GM19099 (cell line): ENCODE results near the gene RO60.

ENCODE experiments used
- POLR2A ChIP-seq: IDR thresholded peaks from 3 replicates; pipeline ENCODE4 v1.6.1; 2011; ENCODE audit warnings: low read depth; ENCODE audit not compliant: insufficient read length; ENCODE audit errors: extremely low read depth

Gene RO60

GRCh38 chr1:193054169-193054675 is 5.2 kb upstream of the RO60 start:
- TF ChIP-seq POLR2A, result no peak

DNA sequence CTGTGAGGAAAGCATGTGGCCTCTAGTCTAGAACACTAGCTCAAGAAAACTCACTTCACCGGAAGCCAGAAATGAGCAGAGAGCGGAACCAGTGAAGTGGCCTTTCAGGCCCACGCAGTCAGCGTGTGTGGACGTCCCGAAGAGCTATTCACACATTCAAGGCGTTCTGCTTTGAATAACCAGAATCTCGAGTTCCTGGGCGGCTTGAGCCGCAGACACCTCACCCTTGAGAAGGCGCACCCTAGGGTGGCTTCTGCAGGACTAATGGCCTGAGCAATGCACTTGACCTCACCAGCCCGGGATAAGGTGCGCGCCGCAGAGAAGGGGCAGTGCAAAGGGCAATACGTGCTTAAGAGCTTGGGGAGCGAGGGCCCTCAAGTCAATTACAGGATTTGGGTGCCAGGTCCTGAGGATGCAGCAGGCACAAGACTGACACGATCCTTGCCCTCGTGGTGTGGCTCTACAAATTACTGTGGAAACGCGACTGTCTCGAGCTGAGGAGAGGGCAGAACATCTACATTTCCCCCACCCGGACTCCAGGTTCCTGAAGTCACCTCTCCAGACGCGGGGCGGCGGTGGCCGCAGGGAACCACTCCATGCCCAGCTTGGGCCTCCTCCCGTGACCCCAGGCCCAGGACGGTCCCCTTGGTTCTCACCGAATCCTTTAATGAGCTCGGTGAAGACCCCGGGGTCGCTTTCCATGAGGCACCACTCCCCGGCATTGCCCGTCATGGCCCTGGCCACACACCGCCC is 707 bp upstream of the RO60 start:
- peak; percentile 78 for TF ChIP-seq POLR2A

- no peak for TF ChIP-seq POLR2A
Observed at GRCh38 chr1:193060115-193060403, 647 bp downstream of the RO60 start.

DNA sequence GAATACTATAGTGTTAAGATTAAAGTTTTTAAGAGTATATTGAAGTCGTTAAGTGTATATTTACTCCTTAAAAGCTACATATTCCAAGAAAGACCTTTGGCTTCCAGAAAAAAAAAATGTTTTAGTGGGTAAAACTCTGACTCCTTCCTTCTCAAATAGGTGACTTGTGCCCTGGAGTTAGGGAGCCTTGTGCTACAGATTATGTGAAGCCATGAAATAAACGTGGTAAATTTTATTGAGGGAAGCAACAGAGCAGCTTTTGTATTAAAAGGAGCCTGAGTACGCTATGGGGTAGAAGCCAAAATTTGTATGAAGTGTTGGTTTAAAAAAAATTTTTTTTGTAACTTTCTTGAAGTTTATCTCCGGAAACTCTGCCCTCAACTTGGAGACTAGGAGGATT is 994 bp downstream of the RO60 start:
- TF ChIP-seq POLR2A, result no peak

DNA sequence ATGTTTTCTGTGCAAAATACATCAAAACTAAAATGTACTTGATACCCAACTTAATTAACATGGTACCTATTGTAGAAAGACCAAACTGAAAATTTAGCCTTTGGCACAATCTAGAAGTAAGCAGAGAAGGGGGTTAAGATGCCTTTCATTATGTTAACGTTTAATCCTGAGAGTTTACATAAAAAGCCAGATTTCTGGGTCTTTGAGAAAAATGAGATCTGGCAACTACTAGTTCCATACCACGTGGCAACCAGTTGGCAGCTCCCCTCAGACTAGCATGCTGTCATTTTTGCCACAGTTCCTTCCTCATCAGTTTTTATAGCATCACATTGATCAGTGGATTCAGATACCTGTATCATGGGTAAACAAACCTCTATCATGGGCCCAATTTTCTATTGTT is 1.5 kb downstream of the RO60 start:
- no peak for TF ChIP-seq POLR2A

DNA sequence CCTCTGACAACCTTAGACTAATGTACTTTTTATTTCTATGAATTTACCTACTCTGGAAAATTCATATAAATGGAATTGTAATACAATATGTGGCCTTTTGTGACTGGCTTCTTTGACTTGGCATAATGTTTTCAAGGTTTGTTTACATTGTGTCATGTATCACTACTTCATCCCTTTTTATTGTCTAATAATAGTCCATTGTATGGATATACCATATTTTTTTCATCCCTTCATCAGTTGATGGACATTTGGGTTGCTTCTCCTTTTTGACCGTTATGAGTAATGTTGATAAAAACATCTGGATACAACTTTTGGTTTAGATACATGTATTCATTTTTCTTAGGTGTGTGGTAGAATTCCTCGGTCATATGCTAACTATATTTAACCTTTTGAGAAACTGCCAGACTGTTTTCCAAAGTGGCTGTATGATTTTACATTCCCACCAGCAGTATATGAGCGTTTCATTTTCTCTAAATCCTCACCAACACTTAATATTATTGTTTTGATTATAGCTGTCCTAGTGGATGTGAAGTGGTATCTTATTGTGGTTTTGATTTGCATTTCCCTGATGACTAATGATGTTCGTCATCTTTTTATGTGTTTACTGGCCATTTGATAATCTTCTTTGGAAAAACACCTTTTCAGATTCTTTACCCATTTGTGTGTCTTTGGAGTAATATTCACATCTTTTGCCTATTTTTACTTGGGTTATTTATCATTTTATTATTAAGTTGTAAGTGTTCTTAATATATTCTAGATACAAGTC is 3.5 kb downstream of the RO60 start:
- no peak for TF ChIP-seq POLR2A

GRCh38 chr1:193065954-193066353 is 6.5 kb downstream of the RO60 start:
- TF ChIP-seq POLR2A, result no peak

DNA sequence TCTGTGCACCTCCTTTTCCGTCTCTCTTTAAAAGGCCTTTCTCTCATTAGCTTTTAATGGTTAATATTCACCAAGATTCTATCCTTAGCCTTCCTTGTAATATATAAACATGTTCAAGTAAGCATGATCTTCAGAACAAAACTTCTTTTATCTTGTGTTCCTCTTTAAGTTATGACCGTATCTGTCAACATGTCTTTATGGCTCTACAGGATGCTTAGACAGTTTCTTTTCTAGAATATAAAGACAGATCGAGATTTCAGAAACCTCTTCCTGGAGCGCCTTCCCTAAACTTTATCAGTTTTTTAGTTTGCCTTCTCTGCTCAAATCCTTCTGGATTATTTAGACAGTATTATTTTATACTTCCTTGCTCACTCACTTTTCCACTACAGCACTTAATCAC is 7.2 kb downstream of the RO60 start:
- TF ChIP-seq POLR2A, result no peak

DNA sequence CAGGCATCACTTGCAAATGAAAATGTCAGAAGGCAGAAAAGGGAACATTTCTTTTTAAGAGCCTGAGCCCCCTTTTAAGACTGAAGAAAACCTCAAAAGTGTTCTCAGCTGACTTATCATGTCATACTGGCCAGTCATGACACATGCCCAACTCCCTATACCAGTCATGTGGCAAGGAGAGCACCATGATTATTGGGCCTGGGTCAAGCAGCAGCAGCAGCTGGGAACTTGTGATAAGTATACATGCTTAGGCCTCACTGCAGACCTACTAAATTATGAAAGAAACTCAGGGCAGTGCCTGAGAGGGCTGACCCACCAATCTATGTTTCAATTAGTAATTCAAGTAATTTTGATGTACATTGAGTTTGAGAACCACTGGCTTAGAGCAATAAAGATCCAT is 8.6 kb downstream of the RO60 start:
- TF ChIP-seq POLR2A, result no peak

DNA sequence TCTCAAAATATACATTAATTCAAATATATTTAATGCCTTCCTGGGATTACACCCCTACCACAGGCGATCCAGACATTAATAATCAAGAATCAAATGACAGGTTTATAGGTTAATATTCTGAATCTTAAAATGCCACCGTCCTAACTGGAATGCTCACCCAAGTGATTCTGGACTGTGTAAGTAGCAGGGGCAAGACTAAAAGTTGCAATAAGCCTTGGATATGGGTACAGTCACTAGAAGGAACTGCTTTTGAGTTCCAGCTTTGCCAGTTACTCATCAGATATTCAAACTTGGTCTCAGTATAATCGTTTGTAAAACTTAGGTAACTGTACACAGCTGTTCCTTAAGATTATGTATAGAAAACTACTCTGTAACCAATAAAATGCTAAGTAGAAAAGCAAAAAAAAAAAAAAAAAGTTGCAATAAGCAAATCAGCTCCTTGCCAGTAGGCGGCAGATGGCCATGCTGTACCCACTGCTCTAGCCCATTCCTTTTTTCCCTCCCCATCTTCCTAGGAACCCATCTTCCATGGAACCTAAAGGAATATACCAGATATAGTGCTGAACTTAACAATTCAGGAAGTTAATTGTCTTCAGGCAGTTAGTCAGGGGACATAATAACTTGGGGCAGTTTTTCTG is 10.5 kb downstream of the RO60 start:
- TF ChIP-seq POLR2A, result no peak

GRCh38 chr1:193070386-193070753 is 11.0 kb downstream of the RO60 start:
- no peak for TF ChIP-seq POLR2A

DNA sequence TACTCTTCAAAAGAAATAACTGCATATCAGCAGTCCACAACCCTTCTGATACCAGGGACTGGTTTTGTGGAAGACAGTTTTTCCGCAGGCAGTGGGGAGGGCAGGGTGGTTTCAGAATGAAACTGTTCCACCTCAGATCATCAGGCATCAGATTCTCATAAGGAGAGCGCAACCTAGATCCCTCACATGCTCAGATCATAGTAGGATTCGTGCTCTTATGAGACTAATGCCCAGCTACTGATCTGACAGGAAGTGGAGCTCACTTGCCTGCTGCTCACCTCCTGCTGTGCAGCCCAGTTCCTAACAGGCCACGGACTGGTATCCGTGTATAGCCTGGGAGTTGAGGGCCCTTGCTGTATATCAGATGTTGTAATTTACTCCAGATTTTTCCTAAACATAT is 11.5 kb downstream of the RO60 start:
- TF ChIP-seq POLR2A, result no peak

GRCh38 chr1:193077991-193078390 is 18.6 kb downstream of the RO60 start:
- TF ChIP-seq POLR2A, result no peak

GRCh38 chr1:193079187-193079586 is 19.8 kb downstream of the RO60 start:
- no peak for TF ChIP-seq POLR2A

GRCh38 chr1:193083365-193084088 is 24.1 kb downstream of the RO60 start:
- TF ChIP-seq POLR2A, result no peak

DNA sequence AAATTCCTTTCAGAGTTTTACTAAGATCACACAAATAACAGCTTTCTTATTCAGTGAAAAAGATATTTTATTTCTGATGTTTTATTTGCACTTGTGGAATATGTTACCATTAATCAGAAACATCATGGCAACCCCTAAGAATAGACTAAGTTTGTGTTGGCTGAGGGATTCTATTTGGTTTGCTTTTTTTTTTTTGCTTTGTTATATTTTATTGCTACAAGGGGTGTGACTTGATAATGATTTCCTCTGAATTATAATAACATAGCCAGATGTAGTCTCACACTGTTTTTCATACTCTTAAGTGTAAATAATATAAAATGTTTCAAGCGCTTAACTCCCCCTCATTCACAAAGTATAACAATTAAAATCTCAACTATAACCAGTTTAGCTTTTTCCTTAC is 25.9 kb downstream of the RO60 start:
- TF ChIP-seq POLR2A, result no peak

DNA sequence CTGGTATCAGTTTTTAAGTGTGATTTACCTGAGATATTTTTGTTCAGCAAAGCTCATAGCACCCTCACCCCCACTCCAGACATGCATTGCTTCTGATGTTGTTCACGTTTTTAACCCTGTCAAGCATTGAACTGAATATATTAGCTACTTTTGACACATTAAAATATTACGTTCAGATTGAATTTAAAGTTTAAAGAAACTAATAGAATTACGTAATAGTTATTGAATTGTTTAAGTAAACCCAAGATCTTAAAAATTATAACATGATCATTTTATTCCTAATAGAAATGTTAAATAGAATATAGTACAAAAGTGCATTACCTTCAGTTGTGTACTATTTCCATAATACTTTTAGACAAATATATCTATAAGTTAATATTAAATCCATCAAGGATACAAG is 26.9 kb downstream of the RO60 start:
- no peak for TF ChIP-seq POLR2A
